SH-SY5Y (cell line): Measurements from ENCODE around the gene PDXP.

ENCODE experiments used
- GATA2 ChIP-seq: IDR thresholded peaks from 2 replicates; pipeline ENCODE4 v1.6.1; 2011; ENCODE audit warnings: mild to moderate bottlenecking, low read depth, low read length
- GATA3 ChIP-seq: IDR thresholded peaks from 2 replicates; pipeline ENCODE4 v1.6.1; 2011; ENCODE audit warnings: low read depth, mild to moderate bottlenecking, low read length, moderate library complexity

- TF ChIP-seq GATA2 (no peak), GATA3 (no peak)
These were observed 11.2 kb upstream of the PDXP start for GRCh38 chr22:37647317-37647716.
